NCI-H1694 (cell line): ENCODE measurements around the gene MGAM2.

Experiments used
- DNase-seq: peaks from one replicate; lab custom pipeline; 2025; lab: John Stamatoyannopoulos, UW

The MGAM2 gene

DNA sequence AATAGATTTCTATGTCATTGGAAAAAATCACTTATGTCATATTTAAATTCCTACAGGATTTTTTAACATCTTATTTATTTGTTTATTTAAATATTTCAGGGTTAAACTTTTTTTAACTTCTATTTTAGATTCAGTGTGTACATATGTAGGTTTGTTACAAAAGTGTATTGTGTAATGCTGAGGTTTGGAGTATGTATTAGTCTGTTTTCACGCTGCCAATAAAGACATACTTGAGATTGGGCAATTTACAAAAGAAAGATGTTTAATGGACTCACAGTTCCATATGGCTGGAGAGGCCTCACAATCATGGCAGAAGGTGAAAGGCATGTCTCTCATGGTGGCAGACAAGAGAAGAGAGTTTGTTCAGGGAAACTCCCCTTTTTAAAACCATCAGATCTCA, 65.4 kb downstream of the MGAM2 start:
- DNase-seq, result no peak

DNA sequence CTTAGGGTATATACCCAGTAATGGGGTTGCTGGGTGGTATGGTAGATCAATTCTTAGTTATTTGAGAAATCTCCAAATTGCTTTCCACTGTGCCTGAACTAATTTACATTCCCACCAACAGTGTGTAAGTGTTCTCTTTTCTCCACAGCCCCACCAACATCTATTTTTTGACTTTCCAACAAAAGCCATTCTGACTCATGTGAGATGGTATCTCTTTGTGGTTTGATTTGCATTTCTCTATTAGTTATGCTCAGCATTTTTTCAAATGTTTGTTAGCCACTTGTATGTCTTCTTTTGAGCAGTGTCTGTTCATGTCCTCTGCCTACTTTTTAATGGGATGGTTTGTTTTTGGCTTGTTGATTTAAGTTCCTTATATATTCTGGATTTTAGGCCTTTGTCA, 66.4 kb downstream of the MGAM2 start:
- no peak for DNase-seq

DNA sequence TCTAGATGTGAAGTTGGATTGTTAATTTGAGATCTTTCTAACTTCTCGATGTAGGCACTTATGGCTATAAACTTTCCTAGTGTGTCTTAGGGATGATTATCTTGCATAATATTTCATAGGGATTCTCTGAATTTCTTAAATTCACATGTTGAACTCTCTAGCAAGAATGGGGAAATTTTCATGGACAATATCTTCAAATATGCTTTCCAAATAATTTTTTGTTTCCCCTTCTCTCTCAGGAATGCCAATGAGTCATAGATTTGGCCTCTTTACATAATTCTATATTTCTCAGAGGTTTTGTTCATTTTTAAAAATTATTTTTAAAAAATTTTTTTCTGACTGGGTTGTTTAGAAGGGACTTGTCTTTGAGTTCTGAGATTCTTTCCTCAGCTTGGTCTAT, 68.9 kb downstream of the MGAM2 start:
- DNase-seq, result no peak

DNA sequence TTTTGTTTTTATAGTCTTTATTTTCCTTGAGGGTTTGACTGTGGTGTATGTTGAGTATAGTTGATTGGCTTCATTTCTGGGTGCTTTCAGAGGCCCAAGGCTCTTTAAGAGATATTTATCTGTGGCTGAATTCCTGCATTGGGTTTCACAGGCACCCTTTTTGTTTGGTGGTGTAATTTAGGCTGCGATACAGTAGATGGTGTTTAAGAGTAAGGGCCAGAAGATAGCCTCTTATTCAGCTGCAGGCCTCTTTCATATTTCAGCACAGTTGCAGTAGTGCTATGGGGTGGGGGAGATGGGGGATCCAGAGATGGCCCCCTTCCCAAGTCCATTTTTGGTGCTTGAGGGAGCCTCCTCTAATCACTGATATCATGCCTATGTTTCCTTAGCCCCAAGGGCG, 69.7 kb downstream of the MGAM2 start:
- no peak for DNase-seq

DNA sequence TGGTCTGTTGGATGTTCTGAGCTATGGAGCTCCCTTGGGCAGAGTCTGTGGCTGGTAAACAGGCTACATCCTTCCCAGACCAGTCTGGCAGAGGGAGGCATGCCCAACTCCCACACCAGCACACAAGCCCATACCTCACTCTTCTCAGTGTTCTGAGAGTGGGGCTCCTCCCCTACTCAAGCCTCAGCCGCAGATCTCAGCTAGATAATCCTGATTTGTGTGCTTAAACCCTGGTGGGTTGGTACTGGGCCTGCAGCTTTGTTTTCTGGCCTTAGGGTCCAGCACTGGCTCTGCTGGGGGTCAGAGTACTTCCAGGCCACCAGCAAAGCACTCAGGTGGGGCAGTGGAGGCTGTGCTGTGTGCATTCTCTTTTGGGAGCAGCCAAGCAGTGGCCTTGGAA, 70.4 kb downstream of the MGAM2 start:
- DNase-seq, result no peak

DNA sequence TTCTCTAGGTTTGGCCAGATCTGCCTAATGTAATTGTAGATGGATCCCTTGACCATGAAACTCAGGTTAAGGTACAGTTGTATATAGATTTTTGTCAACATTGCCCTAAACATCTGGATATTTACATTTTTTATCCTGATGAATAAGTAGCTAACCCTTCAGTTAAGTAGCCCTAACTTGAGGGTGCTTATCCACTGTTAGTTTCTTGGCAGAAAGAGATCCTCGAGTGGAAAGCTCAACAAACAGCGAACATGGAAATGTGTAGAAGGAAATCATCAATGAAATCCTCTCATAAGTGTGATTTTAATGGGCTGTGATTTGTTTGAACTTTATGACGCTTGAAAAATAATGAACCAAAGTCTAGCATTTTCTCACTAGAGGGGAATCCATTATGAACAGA, 73.6 kb downstream of the MGAM2 start:
- DNase-seq, result no peak

DNA sequence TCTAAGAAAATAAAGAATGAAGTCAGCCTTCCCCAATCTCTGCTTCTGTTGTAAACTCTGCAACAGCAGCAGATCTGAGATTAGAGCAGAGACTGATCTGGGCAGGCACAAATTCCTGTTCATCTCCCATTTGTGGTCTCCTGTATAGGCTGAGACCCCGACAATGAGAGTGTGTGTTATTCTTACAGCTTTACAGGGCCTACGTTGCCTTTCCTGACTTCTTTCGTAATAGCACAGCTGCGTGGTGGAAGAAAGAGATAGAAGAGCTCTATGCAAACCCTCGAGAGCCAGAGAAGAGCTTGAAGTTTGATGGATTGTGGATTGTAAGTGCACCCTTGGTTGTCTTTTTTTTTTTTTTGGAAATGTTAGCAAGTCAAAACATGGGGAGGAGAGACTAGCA, 74.3 kb downstream of the MGAM2 start:
- DNase-seq, result no peak

DNA sequence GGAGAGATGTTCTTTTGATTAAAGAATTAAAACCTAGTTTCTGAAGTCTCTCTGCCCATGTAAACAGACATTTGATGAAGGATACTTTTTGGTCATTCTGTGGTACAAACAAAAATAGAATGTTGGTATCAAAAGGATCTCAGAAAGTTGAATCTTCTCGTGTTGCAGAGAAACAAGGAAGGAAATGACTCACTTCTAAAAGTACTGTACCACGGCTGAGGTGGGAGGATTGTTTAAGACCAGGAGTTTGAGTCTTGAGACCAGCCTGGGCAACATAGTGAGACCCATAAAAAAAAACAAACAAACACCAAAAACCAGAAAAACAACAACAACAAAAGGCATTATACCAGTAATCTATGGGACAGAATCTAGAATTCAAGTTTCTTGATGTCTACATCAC, 76.6 kb downstream of the MGAM2 start:
- no peak for DNase-seq

DNA sequence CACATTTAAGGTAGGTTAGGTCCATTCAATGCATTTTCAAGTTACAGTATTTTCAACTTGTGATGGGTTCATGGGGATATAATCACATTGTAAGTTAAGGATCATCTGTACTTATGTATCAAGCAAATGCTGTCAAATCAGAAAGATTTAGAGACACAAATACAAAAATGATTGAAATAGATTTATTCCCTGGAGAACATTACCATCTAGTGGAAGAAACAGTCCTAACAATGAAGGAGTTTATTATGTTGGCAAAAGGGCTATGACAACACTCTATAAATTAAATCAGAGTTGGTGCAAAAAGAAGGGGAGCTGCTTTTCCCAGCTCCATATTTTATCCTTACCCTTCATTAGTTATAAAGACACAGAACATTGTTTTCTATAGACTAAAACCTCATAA, 77.3 kb downstream of the MGAM2 start:
- no peak for DNase-seq

DNA sequence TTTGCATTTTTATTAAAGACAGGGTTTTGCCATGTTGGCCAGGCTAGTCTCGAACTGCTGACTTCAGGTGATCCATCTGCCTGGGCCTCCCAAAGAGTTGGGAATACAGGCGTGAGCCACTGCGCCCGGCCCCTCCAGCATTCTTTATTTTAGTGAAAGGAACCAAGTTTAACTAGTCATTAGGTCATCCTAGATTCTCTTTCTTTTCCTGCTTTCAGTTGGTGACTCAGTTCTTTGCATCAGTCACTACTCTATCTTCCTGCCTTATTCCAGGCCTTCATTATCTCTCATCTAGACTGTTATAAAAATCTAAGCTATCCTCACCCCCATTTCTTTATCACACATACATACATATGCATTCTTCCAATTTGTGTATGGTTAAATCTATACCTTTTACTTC, 82.7 kb downstream of the MGAM2 start:
- no peak for DNase-seq

DNA sequence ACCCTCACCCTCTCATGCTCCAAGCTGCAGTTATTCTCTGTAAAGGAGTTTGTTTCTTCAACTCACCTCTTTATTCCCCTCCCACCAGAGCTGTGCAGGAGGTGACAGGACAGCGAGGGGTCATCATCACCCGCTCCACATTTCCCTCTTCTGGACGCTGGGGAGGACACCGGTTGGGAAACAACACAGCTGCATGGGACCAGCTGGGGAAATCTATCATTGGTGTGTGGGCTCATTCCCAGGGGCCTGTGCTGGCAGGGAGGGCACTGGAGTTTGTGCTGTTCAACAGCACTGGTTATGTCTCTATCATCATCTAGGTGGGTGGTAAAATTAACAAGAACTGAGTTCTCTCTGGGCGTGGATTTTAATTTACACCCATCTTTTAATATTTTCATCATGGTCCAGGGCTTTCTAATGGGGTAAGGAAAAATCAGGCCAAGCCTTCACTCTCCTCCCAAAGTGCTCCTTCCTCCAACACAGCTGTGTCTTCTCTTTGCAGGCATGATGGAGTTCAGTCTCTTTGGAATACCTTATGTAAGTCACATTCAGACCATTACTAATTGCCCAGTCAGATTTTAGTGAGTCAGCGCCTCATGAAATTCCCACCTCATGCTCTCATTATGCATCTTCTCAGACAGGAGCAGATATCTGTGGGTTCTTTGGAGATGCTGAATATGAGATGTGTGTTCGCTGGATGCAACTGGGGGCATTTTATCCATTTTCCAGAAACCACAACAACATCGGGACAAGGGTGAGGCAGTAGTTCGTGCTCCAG, 84.7 kb downstream of the MGAM2 start:
- DNase-seq, result no peak

DNA sequence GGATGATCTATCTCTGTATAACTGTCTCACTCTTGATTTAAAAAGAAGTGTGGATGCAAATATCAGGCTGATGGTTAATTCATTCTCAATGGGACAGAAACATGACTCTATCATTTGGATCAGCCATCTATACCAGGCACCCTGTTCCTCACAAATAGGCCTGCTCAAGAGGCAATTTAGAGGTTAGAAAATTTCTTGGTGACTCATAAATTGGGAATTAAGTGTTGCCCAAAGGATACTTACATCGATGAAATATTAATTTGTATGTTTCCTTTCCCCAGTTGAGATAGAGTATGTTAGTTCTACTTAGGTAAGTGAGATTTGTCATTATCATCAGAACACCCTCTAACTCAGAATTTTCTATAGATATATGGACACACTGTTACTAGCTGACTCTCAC, 88.7 kb downstream of the MGAM2 start:
- DNase-seq, result no peak

DNA sequence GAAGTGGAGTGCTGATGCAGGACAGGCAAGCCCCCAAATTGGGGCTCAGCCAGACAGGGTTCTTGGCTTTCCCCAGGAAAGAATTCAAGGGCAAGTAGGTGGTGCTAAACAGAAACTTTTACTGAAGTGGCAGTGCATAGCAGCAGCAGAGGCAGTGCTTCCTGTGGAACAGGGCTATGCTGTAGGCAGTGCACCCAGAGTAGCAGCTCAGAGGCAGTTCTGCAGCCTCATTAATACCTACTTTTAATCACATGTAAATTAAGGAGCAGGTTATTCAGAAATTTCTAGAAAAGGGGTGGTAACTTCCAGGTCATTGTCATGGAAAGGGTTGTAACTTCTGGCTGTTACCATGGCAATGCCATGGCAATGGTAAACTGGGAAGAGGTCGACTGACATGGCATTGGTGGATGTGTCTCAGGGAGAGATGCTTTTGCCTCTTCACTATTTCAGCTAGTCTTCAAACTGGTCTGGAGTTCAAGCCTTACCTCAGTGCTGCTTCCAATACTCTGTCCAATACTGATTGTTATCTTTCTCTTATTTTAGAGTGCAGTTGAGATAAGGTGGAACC, 117.1 kb downstream of the MGAM2 start:
- no peak for DNase-seq

DNA sequence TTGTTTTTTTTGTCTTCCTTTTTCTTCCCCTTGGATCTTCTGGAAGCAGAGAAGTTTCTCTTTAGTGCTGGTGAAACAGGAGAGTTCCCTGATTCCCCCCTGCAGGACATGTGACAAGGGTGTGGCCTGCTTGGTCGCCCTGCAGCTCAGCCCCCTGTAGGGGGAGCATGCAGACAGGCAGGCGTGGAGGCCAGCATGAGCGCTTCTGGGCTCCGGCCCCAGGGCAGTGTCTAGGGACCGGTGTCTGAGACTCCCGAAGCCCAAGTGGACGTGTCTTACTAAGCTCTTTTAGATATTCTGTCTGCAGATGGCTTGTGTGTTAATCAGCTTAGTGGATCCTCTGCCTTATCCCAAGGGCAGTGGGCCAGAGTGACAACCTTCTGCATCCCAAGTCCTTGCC, 120.2 kb downstream of the MGAM2 start:
- no peak for DNase-seq

DNA sequence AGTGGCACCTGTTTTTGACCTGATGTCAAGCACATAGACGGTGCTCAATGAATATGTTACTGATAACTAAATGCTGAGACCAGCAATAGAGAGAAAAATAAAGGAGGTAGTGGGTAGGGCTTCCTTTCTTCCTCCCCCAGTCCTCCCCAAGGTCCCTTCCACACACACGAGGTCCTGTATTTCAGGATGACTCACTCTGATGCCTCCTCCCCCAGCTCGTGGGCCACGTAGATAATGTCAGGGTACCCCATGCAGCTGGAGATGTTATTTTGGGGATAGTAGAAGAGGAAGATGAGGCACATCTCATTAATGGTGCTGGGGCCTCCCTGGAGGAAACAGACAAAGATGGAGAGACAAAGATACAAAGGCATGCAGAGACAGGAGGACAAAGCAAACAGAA, 129.0 kb downstream of the MGAM2 start:
- DNase-seq, result no peak

DNA sequence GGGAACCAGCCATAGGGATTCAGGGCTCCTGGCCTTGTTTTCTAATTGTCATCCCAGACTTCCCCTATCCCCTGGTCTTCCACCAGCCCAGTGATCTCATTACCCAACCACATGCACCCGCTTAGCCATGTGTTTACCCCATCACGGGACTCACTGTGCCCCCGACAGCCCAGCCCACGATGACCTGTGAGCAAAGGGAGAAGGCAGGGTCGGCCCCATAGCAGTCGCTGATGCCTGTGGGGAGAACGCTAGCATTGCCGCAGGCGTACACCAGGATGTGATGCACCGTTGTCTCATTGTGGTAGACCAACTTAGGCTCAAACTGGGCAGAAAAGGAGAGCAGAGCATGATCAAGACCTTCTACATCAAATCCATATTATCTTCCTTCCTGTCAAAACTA, 132.3 kb downstream of the MGAM2 start:
- no peak for DNase-seq

DNA sequence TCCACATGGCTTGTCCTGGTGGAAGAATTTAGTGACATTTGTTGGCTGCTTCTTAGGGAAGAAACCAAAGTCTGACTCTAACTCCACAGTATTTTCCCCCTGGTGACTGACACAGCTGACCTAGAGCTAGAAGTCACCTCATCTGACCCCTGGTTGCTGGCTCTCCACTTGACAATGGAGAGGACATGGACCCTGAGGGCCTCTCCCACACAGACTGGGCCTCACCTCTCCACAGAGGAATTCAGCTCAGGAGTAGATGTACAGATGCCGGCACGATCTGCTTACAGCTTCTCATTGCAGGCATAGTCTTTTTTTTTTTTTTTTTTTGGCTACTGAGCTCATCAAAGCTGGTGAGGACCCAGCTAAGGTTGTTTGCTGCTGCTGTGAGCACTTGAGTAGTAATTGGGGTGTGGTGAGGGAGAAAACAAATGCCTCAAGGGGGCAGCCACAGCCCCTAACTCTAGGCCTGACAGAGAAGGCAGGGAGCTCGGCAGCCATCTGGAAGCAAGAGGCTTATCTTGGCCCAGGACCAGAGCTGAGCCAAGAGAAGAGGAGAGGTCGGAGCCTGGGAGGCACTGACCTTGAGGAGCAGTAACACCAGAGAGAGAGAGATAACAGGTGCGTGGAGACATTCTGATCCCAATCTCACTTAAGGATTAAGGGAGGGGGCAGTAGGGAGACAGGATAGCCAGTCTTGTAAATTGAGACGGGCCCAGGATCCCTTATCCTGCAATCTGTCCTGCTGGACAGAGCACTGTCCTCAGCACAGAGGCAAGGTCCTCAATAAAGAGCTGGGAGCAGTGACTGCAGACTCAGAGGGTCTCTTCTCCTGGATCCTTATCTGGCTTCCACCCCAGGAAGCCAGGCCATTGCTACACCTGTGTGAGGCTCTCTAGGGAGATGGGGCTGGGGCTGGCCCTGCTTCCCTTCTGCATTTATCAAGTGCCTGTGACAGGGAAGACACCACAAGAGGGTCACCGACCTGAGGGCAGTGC, 136.9 kb downstream of the MGAM2 start:
- no peak for DNase-seq

DNA sequence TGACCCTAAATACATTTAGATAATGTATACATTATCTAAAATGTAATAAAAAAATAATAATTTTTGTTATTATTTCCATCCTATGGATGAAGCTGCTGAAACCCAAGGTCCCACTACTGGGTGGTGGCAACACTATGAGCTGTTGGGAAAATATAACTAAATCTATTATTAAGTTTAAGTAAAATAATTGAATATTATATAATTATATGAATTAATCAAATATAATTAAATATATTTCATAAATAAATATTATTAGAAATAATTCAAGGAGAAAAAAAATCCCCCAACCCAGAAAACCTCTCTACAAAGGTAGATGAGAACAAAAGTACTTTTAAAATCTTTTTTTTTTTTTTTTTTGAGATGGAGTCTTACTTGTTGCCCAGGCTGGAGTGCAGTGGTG, 138.4 kb downstream of the MGAM2 start:
- no peak for DNase-seq

DNA sequence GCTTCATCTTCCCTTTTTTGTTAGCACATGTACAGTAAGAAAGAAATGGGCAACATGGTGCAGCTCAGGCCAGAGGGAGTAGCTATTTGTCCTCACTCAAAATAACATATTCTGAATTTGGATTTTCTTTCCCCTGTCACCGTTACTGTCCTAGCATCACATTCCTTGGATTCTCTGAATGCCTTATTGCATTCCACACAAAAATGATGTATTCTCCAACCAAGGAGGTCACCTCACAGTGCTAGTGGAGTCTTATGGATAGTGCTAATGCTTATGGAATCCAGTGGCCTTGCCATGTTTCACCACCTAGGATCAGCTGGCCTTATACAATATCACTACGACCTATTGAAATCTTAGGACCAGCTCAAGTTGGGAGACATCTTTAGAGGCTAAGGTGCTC, 139.2 kb downstream of the MGAM2 start:
- DNase-seq, result no peak

DNA sequence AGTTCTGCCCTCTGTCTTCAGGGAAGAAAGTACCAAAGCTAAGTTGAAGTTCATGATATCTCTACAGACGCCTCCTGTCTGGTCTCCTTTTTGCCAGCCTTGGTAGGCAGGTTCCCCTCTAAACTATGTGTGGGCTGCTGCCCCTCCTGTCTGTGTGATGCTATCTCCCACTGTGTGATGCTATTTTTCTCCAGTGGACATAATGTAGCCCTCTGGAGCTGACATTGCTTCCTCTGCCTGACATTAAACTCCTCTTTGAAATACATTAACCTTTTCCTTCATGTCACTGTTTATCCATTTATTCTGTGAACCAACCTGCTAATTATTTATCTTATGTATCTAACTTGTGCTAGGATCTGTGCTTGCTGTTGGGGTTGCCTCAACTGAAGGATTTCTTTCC, 146.4 kb downstream of the MGAM2 start, which contains the start of gene PRSS58:
Gene PRSS58, minus strand, starts transcription at position 101 of the 400 bp plus-strand sequence. CDS start 351 bp downstream, outside the sequence.
- no peak for DNase-seq

DNA sequence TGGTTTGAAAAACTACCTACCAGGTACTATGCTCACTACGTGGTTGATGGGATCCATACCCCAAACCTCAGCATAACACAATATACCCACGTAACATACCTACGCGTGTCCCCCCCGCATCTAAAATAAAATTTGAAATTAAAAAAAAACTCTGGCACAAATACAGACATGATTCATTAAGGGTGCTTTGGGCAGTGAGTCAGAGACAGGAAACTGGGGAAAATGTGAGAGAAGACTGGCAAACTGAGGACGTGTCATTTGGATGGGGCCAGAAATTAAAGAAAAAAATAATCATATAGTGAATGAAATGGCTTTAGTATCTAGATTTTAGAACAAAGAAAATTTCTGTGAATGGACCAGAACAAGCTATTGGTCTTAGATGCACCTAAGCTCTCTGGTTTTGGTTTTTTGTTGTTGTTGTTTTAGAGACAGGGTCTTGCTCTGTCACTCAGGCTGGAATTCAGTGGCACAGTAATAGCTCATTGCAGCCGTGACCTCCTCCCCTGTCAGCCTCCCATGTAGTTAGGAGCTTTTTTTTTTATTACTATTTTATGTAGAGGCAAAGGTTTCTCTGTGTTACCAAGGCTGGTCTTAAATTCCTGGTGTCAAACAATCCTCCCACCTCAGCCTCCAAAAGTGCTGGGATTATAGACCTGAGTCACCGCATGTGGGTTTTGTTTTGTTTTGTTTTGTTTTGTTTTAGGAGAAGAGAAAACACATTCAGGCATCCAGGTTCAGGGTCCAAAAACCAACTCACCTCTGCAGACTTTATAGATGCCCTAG, 152.3 kb downstream of the MGAM2 start:
- no peak for DNase-seq
